Hematopoietic multipotent progenitor cell treated with erythropoietin and hydrocortisone succinate and interleukin-3 and kit ligand, for 17 days (in vitro differentiated cells): ENCODE measurements around the gene SLC17A6.

Experiments
- DNase-seq: peaks from one replicate; pipeline ENCODE4 v3.0.0-alpha.2; 2015; ENCODE audit warnings: low spot score

SLC17A6 gene

GRCh38 chr11:22337596-22338485 is at the start of gene SLC17A6:
Gene SLC17A6, plus strand, starts transcription at chr11:22338381. Its CDS starts 153 bp downstream, at chr11:22338534.
- no peak for DNase-seq

GRCh38 chr11:22302368-22302767 is 35.8 kb upstream of the SLC17A6 start:
- no peak for DNase-seq

GRCh38 chr11:22304337-22304961 is 33.7 kb upstream of the SLC17A6 start:
- DNase-seq = peak; percentile 29

- no peak for DNase-seq
These were observed 20.5 kb upstream of the SLC17A6 start for GRCh38 chr11:22317656-22318055.

GRCh38 chr11:22331771-22332170 is 6.4 kb upstream of the SLC17A6 start:
- DNase-seq = no peak

- no peak for DNase-seq
These were observed 1.6 kb upstream of the SLC17A6 start for GRCh38 chr11:22336587-22336986.

- no peak for DNase-seq
These were observed 1.4 kb downstream of the SLC17A6 start for GRCh38 chr11:22339611-22340010.

- DNase-seq = no peak
These were observed 2.1 kb downstream of the SLC17A6 start for GRCh38 chr11:22340235-22340634.

- no peak for DNase-seq
These were observed 2.8 kb downstream of the SLC17A6 start for GRCh38 chr11:22340701-22341587.

GRCh38 chr11:22341588-22341931 is 3.4 kb downstream of the SLC17A6 start:
- no peak for DNase-seq

GRCh38 chr11:22342211-22343031 is 4.2 kb downstream of the SLC17A6 start:
- DNase-seq = no peak

GRCh38 chr11:22343032-22343324 is 4.8 kb downstream of the SLC17A6 start:
- no peak for DNase-seq

GRCh38 chr11:22343371-22344032 is 5.3 kb downstream of the SLC17A6 start:
- DNase-seq = no peak

GRCh38 chr11:22344081-22344480 is 5.9 kb downstream of the SLC17A6 start:
- no peak for DNase-seq

- no peak for DNase-seq
These were observed 8.1 kb downstream of the SLC17A6 start for GRCh38 chr11:22346282-22346681.

GRCh38 chr11:22347857-22348487 is 9.8 kb downstream of the SLC17A6 start:
- no peak for DNase-seq

- no peak for DNase-seq
These were observed 11.3 kb downstream of the SLC17A6 start for GRCh38 chr11:22349491-22349890.

GRCh38 chr11:22359295-22359694 is 21.1 kb downstream of the SLC17A6 start:
- DNase-seq = no peak

GRCh38 chr11:22371160-22371559 is 33.0 kb downstream of the SLC17A6 start:
- DNase-seq = no peak

- no peak for DNase-seq
These were observed 48.9 kb downstream of the SLC17A6 start for GRCh38 chr11:22387126-22387525.
